Glomerular visceral epithelial cell (primary cell): ENCODE measurements around the gene C12orf42.
"Not testable (repeated sequence)": the region's sequence is repeated elsewhere in the genome, so short reads cannot be mapped to it uniquely, and the experiment has no call there.

Experiments used
- DNase-seq: peaks from one replicate; pipeline ENCODE4 v3.0.0-alpha.2; 2016; ENCODE audit errors: extremely low spot score

Gene C12orf42

DNA sequence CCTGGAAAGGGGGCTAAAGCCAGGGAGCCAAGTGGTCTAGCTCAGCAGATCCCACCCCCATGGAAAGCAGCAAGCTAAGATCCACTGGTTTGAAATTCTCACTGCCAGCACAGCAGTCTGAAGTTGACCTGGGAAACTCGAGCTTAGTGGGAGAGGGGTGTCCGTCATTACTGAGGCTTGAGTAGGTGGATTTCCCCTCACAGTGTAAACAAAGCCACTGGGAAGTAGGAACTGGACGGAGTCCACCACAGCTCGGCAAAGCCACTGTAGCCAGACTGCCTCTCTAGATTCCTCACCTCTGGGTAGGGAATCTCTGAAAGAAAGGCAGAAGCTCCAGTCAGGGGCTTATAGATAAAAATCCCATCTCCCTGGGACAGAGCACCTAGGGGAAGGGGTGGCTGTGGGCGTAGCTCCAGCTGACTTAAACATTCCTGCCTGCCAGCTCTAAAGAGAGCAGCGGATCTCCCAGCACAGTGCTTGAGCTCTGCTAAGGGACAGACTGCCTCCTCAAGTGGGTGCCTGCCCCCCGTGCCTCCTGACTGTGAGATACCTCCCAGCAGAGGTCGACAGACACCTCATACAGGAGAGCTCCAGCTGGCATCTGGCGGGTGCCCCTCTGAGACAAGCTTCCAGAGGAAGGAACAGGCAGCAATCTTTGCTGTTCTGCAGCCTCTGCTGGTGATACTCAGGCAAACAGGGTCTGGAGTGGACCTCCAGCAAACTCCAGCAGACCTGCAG, 70.8 kb downstream of the C12orf42 start:
- not testable (repeated sequence) for DNase-seq

DNA sequence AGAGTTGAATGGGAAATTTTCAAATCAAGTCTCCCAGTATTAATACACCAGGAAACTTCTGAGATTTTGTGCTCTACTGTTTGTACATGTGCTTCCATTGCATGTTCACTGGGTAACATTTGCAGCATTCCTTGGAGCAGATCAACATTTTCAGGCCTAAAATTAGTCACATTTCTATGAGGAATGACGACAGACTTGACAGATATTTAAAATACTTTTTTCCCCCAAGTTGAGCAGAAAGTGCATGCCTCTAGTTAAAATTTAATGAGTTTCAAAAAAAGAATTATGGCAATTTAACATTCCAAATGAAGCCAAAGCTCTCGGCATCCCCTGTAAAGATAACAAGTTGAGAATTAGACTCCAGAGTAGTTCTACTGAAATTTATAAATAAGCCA, 72.3 kb downstream of the C12orf42 start:
- DNase-seq = no peak

DNA sequence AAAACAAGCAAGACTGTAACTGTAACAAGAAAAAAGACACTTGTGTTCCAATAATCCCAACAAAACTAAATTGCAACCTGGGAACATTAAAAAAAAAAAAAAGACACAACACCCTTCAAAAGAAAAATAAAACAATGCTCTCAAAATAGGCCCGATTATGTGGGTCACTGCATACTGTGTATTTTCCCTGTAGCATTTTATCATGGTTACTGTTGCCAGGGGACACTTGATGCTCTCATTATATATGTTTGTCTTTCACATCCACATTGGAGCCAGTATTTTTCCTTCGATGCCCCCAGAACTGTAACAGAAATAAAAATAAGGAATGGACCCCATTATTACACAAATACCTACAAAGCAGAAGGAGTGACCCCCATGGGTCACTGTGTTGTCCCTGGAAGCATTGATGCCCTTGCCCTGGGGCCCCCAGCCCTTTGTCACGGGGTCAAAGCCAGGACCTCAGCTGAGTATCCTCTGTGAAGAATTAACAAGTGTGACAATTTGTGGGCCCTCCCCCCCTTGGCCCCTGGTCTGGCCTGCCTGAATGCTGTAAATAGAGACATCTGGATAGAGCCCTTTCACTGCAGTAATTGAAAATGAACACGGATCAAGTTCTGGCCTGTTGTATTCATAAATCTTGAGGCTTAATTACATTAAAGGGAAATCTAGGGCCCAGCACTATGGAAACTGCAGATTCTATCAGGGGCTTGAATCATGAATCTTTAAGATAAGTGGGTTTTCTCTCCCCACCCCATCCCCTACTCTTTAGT, 72.8 kb downstream of the C12orf42 start:
- no peak for DNase-seq

DNA sequence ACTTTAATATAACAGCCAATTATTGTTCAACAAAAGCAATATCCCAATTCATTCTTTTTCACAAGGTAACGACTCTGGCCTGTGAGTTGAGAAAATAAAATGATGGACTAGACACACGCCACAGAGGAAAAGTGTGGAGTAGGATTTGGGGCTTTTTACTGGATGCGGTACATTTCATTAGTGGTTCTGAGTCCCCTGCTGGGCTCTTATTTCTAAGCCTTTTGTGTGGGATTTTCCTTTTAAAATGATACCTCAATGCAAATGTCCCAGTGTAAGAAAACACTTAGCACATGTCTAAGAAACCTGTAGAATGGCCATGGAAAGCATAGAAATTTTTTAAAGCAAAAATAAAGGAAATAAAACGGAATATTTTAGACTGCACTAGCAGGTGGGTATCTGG, 73.4 kb downstream of the C12orf42 start:
- DNase-seq = no peak

DNA sequence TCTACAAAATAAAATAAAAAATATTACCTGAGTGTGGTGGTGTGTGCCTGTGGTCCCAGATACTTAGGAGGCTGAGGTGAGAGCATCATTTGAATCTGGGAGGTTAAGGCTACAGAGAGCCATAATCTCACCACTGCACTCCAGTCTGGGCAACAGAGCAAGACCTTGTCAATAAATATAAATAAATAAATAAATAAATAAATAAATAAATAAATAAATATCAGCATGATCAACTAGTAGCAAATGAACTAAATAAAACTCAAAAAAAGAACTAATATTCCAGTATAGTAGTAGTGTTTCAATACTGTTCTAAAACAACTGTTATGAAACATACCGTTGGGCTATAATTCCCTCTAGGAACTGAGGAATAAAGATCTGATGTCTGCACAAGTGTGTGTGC, 74.4 kb downstream of the C12orf42 start:
- DNase-seq = no peak

DNA sequence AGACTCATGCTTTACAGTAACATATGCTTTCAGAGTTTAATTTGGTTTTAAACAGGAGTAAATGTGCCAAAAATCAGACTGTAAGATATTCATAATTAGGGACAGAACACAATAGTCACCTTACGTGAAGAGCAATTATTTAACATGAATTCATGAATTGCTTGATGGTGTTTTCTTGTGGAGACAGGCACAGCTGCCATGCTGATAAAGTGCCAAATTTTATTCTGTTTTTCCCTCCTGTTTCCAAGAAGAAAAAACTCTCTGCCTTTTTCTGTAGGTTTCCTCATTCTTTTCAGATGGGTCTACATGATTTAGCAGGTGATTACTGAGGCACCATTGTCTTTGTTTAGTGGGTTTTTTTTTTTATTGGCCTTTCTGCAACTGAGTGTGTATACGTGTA, 80.1 kb downstream of the C12orf42 start:
- no peak for DNase-seq

DNA sequence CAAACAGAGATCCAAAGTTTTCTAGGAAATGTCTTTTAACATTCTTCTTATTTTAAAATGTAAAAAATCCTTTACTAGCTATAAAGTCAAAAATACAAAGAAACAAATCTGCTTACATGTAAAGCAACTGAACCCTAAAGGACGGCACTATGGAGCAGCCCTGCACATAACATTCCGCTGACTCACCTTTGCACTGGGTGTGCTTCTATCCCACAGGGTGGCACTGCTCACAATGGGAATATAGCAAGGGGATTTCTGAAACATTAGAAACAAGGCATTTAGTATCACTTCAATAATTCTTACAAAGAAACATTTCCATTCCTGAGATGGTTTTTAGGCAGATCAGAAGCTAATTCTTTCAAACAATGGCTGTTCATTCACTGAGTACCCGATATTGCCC, 94.3 kb downstream of the C12orf42 start:
- peak; percentile 35 for DNase-seq

DNA sequence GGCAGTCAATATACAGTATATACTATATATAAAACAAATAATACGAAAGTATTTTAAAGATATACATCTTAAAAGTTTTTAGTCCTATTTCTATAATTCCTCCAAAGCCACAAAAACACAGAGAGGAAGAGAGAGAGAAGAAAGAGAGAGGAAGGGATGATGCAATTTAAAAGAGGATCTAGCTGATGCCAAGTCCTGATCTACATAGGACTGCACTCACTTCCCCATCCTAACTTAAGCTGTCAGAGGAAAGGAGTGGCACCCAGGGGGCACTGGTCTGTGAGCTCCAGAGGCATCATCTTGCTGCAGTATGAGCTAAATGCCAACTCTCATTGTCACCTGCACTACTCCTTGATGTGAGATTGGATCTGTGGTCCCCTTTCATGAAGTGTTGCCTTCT, 95.8 kb downstream of the C12orf42 start:
- no peak for DNase-seq

DNA sequence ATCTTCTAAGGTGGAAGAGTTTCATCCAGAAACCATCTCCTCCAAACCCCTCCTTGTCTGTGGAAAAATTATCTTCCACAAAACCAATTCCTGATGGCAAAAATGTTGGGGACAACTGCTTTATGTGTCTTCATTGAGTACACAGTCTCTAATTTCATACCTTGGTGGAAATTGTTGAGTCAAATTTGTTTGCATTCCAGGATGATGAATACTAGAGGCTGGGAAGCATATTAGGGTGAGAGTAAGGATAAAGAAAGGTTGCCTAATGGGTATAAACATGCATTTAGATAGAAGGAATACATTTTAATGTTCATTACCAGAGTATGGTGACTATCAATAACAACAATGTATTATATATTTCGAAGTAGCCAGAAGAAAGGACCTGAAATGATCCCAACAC, 98.2 kb downstream of the C12orf42 start:
- DNase-seq = no peak

DNA sequence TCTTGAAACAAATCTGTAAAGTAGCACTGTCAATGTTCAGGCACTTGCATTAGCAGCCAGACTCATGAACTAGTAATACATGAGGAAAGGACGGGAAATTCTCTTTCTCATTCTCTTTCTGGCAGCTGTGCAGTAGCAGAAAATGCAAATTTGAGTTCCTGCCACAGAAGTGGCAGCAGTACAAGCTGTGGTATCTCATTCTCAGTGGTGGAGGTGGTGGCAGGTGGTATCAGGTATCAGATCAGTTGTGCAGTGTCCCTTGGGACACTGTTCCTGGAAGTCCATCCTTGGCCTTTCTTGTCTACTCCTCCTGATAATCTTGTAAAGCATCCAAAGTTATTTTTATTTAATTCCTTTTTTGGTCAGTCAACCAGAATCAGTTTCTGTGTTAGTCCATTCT, 103.0 kb downstream of the C12orf42 start:
- no peak for DNase-seq

DNA sequence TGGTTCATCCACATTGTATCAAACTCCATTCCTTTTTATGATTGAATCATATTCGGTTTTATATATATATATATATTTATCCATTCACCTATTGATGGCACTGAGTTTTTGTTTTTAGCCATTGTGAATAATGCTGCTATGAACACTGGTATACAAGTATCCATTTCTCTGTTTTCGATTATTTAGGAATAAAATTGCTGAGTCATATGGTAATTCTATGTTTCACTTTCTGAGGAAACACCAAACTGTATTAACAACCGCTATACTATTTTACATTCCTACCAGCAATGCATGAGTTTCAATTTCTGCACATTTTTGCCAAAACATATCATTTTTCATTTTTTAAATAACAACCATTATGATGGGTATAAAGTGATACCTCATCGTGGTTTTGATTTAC, 104.7 kb downstream of the C12orf42 start:
- DNase-seq = no peak

DNA sequence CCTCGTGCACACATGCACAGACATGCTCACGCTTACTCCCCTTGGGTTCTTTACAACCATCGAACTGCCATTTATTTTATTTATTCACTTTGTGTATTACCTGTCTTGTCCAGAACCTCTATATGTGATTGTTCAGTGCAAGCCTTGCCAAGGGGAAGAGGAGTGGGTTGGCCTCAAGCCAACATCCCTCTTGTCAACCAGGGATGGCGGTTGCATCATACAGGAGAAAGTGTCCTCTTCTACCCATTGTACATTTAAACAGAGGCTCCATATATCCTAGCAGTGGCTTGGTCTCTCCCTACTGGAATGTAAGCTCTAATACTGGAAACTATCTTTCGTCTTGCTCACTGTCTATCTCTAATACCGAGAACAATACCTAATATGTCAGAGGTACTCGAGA, 108.4 kb downstream of the C12orf42 start:
- DNase-seq = no peak

DNA sequence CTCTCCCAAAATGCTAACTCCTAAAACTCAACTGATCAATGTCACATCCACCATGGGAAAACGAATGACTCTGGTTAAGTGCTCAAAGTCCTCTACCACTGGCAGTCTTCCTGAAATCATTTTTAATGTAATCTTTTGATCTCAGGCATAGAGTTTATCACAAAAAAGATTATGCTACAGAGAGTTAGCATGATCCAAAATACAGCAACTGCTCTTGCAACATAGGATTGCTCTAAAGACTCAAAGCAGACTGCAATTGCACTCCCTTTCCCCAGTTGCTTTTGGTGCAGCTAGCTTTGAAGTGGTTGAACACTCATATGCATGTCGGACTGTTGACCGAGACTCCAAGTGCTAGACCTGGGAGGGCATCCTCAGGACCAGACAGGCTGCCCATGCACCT, 109.3 kb downstream of the C12orf42 start:
- DNase-seq = no peak

DNA sequence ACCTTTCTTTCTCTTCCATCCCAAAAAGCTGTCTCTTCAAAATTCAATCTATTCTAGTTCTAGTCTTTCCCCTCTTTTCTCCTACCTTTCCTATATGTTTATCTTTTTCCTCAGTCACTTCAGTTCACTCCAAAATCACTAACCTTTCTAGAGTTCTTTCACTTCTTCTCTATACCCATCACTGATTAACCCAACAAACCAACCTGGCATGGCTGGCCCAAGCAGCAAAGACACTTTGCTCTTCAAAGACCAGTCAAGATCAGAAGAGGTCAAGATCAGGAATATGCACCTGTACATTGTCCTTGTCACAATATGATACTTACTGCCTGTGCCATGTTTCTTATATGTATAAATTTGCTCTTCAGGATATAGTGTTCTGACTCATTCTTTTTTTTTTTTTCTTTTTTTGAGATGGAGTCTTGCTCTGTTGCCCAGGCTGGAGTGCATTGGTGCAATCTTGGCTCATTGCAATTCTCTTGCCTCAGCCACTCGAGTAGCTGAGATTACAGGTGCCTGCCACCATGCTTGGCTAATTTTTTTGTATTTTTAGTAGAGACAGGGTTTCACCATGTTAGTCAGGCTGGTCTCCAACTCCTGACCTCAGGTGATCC, 112.9 kb downstream of the C12orf42 start:
- no peak for DNase-seq

DNA sequence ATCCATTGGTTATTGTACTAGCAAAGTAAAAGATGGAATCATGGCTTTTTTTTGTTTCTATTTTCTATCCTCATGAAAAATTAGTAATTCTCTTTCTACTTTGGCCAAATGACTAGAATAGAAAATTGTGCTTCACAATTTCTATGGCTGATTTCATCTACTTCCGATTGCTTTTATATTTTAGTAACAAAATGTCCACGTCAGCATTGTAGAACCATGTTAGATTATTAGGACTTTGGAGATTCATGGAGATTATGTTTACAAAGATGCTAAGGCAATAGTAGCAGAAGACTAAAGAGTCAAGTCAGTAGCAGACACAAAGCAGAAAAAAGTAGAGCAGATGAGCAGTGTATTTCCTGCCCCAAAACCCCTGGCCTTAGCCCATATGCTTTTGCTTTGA, 113.6 kb downstream of the C12orf42 start:
- no peak for DNase-seq

DNA sequence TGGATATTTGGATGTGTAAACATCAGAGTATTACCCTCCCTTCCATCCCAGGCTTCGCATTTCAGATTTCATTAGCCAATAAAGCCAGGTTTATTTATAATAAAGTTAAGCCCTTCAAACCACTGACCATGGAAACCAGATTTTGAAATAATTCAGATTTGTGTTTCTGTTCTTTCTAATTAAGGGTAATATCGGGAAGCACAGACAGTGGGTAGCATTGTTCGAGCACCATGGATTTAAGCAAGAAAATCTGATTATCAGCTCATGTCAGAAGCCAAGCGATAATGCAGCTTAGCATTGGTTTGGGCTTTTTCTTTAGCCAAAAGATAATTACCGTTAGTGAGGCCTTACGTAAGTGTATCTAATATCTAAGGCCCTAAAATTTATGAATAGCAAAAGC, 116.1 kb downstream of the C12orf42 start:
- no peak for DNase-seq

DNA sequence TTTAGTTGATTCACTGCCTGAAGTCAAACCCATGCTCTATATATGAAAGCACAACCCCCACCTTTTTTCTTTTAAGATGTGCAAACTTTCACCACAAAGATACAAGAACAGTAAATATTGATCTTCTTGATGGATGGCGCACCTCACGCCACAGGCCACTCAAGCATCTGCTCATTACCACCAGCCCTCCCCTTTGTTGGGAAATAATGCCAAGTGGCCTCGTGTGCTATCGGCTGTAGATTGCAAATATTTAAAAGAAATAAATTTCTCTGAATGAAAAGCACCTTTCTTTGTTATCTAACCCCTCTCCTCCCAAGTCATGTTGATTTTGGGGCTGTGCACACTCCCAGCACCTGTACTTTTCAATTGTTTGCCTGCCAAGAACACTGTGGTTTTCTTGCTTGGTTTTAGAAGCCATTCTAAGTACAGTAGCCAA, 122.7 kb downstream of the C12orf42 start:
- DNase-seq = no peak

DNA sequence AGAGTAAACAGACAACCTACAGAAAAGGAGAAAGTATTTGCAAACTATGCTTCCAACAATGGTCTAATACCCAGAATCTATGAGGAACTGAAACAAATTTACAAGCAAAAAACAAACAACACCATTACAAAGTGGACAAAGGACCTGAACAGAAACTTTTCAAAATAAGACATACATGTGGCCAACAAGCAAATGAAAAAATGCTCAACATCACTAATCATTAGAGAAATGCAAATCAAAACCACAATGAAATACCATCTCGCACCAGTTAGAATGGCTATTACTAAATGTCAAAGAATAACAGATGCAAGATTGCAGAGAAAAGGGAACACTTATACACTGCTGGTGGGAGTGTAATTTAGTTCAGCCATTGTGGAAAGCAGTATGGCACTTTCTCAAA, 125.8 kb downstream of the C12orf42 start:
- DNase-seq = no peak

DNA sequence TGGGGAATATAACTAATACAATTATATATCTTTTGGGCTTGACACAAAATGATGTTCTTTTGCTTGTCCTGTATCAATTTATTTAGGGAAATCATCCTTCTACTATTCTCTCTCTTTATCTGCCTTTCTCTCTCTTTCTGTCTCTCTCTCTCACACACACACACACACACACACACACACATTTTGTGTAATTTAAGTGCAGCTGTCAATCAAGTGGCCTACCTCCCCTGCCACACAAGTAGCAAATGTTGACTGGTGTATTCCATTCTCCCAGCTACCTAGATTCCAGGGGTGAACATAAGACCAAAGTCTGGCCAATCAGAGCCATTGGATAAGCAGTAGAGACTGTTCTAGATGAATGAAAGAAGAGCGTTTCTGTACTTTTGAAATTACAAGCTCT, 127.6 kb downstream of the C12orf42 start:
- no peak for DNase-seq

DNA sequence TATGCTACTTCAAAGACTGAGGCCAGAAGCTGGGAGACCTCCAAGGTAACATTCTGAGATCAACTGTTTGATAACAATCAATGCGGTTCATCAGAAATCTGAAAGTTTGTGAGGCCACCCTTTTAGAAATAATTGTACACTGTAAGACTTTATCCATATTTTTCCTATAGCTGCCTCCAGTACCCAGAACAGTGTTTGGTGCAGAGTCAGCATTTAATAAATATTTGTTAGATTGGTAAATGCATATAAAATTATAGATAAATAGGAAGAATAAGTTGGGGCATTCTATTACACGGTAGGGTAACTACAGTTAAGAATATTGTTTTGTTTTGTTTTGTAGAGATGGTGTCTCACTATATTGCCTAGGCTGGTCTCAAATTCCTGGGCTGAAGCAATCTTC, 141.4 kb downstream of the C12orf42 start:
- no peak for DNase-seq

DNA sequence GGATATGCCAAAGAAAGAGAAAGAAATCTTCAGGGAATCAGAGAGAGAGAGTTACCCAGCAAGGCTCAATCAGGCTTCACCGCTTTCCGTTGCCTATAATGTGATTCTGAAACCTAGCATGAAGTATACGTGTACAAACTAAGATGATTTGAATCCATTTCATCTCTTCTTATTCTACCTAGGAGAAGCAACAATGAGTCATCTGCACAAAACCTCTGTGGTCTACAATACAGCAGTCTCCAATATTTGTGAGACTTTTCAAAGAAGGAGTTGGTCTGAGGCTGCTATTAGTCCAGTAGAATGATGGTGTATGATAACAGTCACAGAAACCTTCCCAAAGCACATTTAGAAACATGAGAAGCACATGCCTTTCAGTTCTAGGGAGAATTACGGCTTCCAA, 141.9 kb downstream of the C12orf42 start:
- no peak for DNase-seq

DNA sequence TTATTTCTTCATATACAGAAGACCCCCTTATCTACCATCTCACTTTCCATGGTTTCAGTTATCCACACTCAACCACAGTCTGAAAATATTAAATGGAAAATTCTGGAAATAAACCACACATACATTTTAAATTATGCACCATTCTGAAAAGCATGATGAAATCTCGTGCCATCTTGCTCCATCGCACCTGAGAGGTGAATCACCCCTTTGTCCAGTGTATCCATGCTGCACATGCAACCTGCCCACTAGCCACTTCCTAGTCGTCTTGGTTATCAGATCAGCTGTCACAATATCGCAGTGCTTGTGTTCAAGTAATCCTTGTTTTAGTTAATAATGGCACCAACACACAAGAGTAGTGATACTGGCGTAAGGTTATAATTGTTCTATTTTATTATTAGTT, 145.7 kb downstream of the C12orf42 start:
- no peak for DNase-seq

DNA sequence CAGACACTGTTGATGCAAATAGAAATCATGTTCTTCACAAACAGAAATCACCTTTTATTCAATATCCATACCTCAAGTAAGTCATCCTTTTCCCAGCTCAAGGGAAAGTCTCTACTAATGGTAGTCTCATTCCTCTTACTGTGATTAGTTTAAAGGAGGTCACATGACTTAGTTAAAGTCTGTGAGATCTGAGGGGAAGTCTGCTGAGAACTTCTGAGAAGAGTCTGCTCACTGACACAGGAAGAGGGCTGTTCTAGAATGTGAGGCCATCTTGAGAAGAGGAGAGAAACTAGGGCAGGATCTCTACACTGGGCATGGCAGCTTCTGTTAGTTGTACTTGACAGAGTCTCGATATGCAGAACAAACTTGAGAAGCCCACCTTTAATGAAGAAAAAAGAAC, 146.8 kb downstream of the C12orf42 start:
- no peak for DNase-seq
